Naive thymus-derived CD4-positive, alpha-beta T cell (primary cell): ENCODE measurements around the gene ITGA5. TPM values are rescaled to one million over a fixed set of nuclear protein-coding genes. Genes with fewer than 3 reads are reported as not detected.

Experiments used
- ATAC-seq: fragments of 150-1000 bp; cut with Tn5 transposase; 2 replicates; pipeline ENCODE4 v1.10.0; 2021; ENCODE audit warnings: mild to moderate bottlenecking, moderate library complexity
- CTCF ChIA-PET: fragments of 350-600 bp; sonication (Branson Sonifier 250); formaldehyde crosslinking; loops from one replicate; lab custom pipeline; 2021; ENCODE audit warnings: antibody characterized with exemption; lab: Charles Lee
- POLR2A ChIA-PET: fragments of 350-600 bp; sonication (Branson Sonifier 250); formaldehyde crosslinking; loops from one replicate; lab custom pipeline; 2021; ENCODE audit warnings: antibody characterized with exemption, inconsistent platforms; lab: Charles Lee
- DNase-seq, 9 donors: peaks; one replicate each; pipeline versions ENCODE4 v3.0.0 to v3.0.0-alpha.2; 2020 to 2022; ENCODE audit warnings: mixed read lengths in 1 of 9
- H3K27ac ChIP-seq: one replicate; pipeline ENCODE4 v1.7.0; 2013; ENCODE audit warnings: mild to moderate bottlenecking, low read depth, low read length, moderate library complexity
- H3K27me3 ChIP-seq, 2 donors: one replicate each; pipeline ENCODE4 v1.7.0; 2013; ENCODE audit warnings: low read length in 2 of 2, mild to moderate bottlenecking in 2 of 2, moderate library complexity in 2 of 2; ENCODE audit not compliant: control insufficient read depth in 2 of 2, insufficient read depth in 2 of 2
- H3K36me3 ChIP-seq, 3 experiments: 1 replicate in 2 of 3; 2 replicates in 1 of 3; pipeline ENCODE4 v1.7.0; 2013; ENCODE audit warnings: low read length in 3 of 3, mild to moderate bottlenecking in 3 of 3, moderate library complexity in 1 of 3; ENCODE audit not compliant: insufficient read depth in 3 of 3, control insufficient read depth in 2 of 3
- H3K4me1 ChIP-seq, 2 donors: one replicate each; pipeline ENCODE4 v1.7.0; 2013; ENCODE audit warnings: low read length in 2 of 2, mild to moderate bottlenecking in 2 of 2, moderate library complexity in 1 of 2; ENCODE audit not compliant: control insufficient read depth in 2 of 2, insufficient read depth in 2 of 2
- H3K4me3 ChIP-seq: 2 replicates; pipeline ENCODE4 v1.7.0; 2013; ENCODE audit warnings: mild to moderate bottlenecking, low read length
- H3K9me3 ChIP-seq, 3 experiments: 1 replicate in 2 of 3; 2 replicates in 1 of 3; pipeline ENCODE4 v1.7.0; 2013; ENCODE audit warnings: low read length in 3 of 3; ENCODE audit not compliant: control insufficient read depth in 2 of 3
- H3K27ac Mint-ChIP-seq, 9 donors: one replicate each; pipeline ENCODE4 v1.8.0; 2020 to 2022; ENCODE audit warnings: mixed read lengths in 9 of 9, mild to moderate bottlenecking in 8 of 9, moderate library complexity in 5 of 9, inconsistent platforms in 2 of 9
- H3K27me3 Mint-ChIP-seq, 5 donors: one replicate each; pipeline ENCODE4 v1.8.0; 2021 to 2022; ENCODE audit warnings: mixed read lengths in 5 of 5, mild to moderate bottlenecking in 1 of 5
- H3K36me3 Mint-ChIP-seq, 5 donors: one replicate each; pipeline ENCODE4 v1.8.0; 2020 to 2022; ENCODE audit warnings: mixed read lengths in 5 of 5, mild to moderate bottlenecking in 3 of 5, inconsistent platforms in 1 of 5
- H3K4me1 Mint-ChIP-seq, 7 donors: one replicate each; pipeline ENCODE4 v1.8.0; 2020 to 2022; ENCODE audit warnings: mixed read lengths in 7 of 7, mild to moderate bottlenecking in 3 of 7, inconsistent platforms in 1 of 7
- H3K4me3 Mint-ChIP-seq, 10 donors: one replicate each; pipeline ENCODE4 v1.8.0; 2020 to 2022; ENCODE audit warnings: mild to moderate bottlenecking in 10 of 10, mixed read lengths in 10 of 10, moderate library complexity in 6 of 10, inconsistent platforms in 2 of 10
- H3K9me3 Mint-ChIP-seq, 11 donors: one replicate each; pipeline ENCODE4 v1.8.0; 2020 to 2022; ENCODE audit warnings: mixed read lengths in 11 of 11, mild to moderate bottlenecking in 4 of 11, inconsistent platforms in 1 of 11, moderate library complexity in 1 of 11
- intact Hi-C, 2 donors: fragments of 100-400 bp; cut with micrococcal nuclease; formaldehyde crosslinking; loops; one replicate each; pipeline ENCODE4 v1.15.1; 2023
- polyA plus RNA-seq, 2 donors: library from polyadenylated mRNA; unstranded; fragments of 300-500 nt; fragmentation: Illumina TruSeq; gene quantifications; one replicate each; pipeline ENCODE4 v1.2.3, GENCODE V29; 2021
- total RNA-seq, 6 experiments: library from RNA in 5 of 6; stranded (reverse) in 5 of 6; gene quantifications; 1 replicate in 5 of 6; 2 replicates in 1 of 6; pipeline ENCODE4 v1.2.3 and lab custom pipeline; 2021 to 2026

The ITGA5 gene
- total and polyA plus RNA-seq, 7 experiments from 2014 or later = 26.5 to 169 (median 110) TPM

DNA sequence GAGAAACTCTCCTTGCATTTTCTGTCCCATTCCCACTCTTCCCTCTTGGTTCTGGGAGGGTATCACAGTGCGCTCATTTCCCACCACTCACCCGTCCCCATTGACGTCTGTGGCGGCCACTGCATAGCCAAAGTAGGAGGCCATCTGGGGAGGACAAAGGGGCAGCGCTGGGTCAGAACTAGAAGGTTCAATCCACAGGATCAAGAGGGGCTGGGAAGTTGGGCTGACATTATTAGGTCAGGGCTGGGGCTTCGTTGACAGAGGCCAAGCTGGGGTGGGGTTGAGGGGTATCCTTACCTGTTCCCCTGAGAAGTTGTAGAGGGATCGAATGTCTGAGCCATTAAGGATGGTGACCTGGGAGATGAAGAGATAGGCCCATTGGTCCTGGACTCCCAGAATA lies 13.5 kb downstream of the ITGA5 start:
- no peak for DNase-seq
- H3K4me3 Mint-ChIP-seq = no peak overlapping the region
- intact Hi-C loops = no loop called here
- ATAC-seq = no peak
- peak overlapping the region; percentile 54 for H3K27ac ChIP-seq
- POLR2A ChIA-PET = interaction anchor here (1.1 to 7.7 kb wide), 3 partner anchors 8 to 33 kb away, joined by 3 to 71 read pairs (median 6); no protein-coding TSS in a partner anchor
- peaks cover 9 to 65% (median 42%) of the 10 kb centered on the region in 5 donors for H3K36me3 Mint-ChIP-seq
- H3K36me3 ChIP-seq = peaks cover 39 to 90% (median 60%) of the 10 kb centered on the region in 3 experiments
- H3K9me3 ChIP-seq = no peaks in the 10 kb centered on the region
- no peak overlapping the region for H3K4me3 ChIP-seq
- peaks cover 8 to 21% of the 10 kb centered on the region in 2 donors for H3K4me1 ChIP-seq
- peaks cover 25 to 61% (median 40%) of the 10 kb centered on the region in 7 donors for H3K4me1 Mint-ChIP-seq
- H3K27ac Mint-ChIP-seq = peak overlapping the region in 8 of 9 donors; percentile 71 to 96 (median 90)
- no peaks in the 10 kb centered on the region for H3K27me3 ChIP-seq
- CTCF ChIA-PET = interaction anchor here (0.6 to 12.0 kb wide), 6 partner anchors 9 to 1188 kb away, joined by 3 to 452 read pairs (median 4); no protein-coding TSS in a partner anchor
- no peaks in the 10 kb centered on the region for H3K27me3 Mint-ChIP-seq
- no peaks in the 10 kb centered on the region for H3K9me3 Mint-ChIP-seq

DNA sequence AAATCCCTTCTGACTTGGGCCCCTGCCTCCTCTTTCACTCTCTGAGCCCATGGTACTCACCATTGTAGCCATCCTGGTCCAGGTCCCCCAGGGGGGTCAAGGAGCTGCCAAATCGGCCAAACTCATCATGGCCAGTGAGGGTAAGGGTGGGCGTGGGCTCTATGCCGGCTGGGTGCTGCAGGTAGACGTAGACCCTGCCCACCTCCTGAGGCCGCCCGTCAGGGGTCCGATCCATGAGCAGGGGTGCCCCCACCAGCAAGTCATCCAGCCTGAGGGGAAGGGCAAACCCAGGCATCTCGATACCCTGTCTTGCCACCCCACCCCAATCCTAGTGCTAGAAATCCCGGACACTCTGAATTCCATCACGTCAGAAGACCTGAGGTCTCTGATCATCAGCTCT lies 14.0 kb downstream of the ITGA5 start:
- H3K27ac ChIP-seq = peak overlapping the region; percentile 54
- Mint-ChIP-seq H3K4me3 (no peak overlapping the region), H3K27me3 (no peaks in the 10 kb centered on the region), H3K27ac (peak overlapping the region in 8 of 9 donors; percentile 23 to 98 (median 90)), H3K36me3 (peaks cover 9 to 65% (median 42%) of the 10 kb centered on the region in 5 donors), H3K4me1 (peaks cover 26 to 56% (median 40%) of the 10 kb centered on the region in 7 donors), H3K9me3 (no peaks in the 10 kb centered on the region)
- POLR2A ChIA-PET = interaction anchor here (1.1 to 7.7 kb wide), 3 partner anchors 9 to 34 kb away, joined by 3 to 71 read pairs (median 6); no protein-coding TSS in a partner anchor
- H3K9me3 ChIP-seq = no peaks in the 10 kb centered on the region
- intact Hi-C loops = no loop called here
- H3K4me3 ChIP-seq = no peak overlapping the region
- DNase-seq (no peak), ATAC-seq (no peak)
- CTCF ChIA-PET = interaction anchor here (0.6 to 12.0 kb wide), 6 partner anchors 9 to 1187 kb away, joined by 3 to 452 read pairs (median 4); no protein-coding TSS in a partner anchor
- peaks cover 8 to 19% of the 10 kb centered on the region in 2 donors for H3K4me1 ChIP-seq
- H3K27me3 ChIP-seq = no peaks in the 10 kb centered on the region
- peaks cover 39 to 95% (median 61%) of the 10 kb centered on the region in 3 experiments for H3K36me3 ChIP-seq

DNA sequence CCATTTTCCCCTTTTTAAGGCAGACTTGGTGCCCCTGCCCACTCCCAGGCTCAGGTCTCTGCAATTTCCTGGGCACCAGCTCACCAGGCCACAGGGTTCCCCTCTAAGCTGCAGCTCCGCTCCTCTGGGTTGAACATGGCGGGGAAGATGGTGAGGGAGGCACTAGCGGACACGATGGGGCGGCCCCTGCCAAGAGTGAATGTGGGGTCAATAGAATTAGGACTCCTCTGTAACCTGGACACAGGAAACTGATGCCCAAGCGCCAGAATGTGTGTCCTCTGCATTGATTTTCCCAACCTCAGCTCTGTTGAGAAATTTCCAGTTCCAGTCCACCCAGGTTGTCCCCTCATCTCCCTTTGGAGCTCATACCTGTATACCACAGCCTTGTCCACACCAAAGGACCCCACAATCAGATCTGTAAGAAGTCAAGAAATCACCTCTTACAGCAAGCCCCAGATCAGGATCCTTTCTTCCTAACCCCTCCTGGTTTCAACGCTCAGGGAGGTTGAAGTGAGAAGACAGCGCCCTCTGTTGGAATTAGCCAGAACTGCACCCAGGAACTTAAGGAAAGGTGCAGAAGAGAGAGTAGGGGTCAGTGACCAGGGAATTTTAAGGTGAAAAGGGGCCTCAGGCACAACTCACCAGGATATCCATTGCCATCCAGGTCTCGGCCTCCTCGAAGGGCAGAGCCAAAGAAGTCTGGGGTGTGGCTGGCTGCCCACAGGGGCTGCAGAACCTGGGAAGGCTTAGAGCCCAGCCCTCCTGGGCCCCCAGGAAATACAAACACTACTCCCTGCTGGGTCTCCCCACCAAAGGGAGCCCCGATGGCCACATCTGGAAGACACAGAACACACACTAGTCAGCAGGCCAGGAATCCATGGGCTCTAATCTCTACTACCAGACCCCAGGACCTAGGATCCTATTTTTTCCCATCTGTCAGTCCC lies 14.7 kb downstream of the ITGA5 start:
- peak overlapping the region; percentile 54 for H3K27ac ChIP-seq
- H3K27me3 ChIP-seq = no peaks in the 10 kb centered on the region
- ChIA-PET POLR2A (interaction anchor here (0.7 to 7.7 kb wide), 4 partner anchors 10 to 35 kb away, joined by 3 to 71 read pairs (median 4); no protein-coding TSS in a partner anchor), CTCF (interaction anchor here (1.1 to 12.0 kb wide), 6 partner anchors 10 to 37 kb away, joined by 3 to 452 read pairs (median 76); partner anchors contain the start of gene ITGA5)
- DNase-seq (peak; percentile 44 to 72 (median 59)), ATAC-seq (peak; percentile 74)
- H3K4me3 Mint-ChIP-seq = peak overlapping the region in 3 of 10 donors; percentile 23 to 48 (median 25)
- H3K9me3 Mint-ChIP-seq = no peaks in the 10 kb centered on the region
- no peaks in the 10 kb centered on the region for H3K9me3 ChIP-seq
- H3K36me3 Mint-ChIP-seq = peaks cover 10 to 66% (median 43%) of the 10 kb centered on the region in 5 donors
- H3K4me1 ChIP-seq = peaks cover 8 to 17% of the 10 kb centered on the region in 2 donors
- H3K27me3 Mint-ChIP-seq = no peaks in the 10 kb centered on the region
- peaks cover 28 to 54% (median 41%) of the 10 kb centered on the region in 7 donors for H3K4me1 Mint-ChIP-seq
- no peak overlapping the region for H3K4me3 ChIP-seq
- peaks cover 45 to 100% (median 57%) of the 10 kb centered on the region in 3 experiments for H3K36me3 ChIP-seq
- intact Hi-C loops = loop anchor here (1.0 kb wide), 2 partner anchors 9 to 35 kb away; no protein-coding TSS in a partner anchor
- H3K27ac Mint-ChIP-seq = peak overlapping the region; percentile 36 to 98 (median 93)

DNA sequence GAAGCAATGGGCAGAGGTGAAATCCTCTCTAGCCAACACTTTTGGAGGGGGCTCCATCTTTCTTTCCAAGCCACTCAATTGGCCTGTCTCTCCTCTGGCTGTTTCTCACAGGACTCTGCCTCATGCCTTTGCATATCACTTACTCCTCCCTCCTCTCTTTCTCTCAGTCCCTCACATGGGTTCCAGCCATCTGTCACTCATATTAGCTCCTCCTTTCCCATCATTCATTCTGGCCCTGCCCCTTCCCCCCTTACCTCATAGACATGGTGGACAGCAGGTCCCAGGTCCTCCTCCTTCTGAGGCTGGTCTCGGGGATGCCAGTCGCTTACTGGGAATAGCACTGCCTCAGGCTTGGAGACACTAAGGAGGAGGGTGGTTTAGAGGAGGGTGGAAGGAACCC lies 17.9 kb downstream of the ITGA5 start:
- intact Hi-C loops = no loop called here
- Histone ChIP-seq H3K36me3 (peaks cover 51 to 99% (median 53%) of the 10 kb centered on the region in 3 experiments), H3K27ac (peak overlapping the region; percentile 3), H3K9me3 (no peaks in the 10 kb centered on the region), H3K4me3 (no peak overlapping the region), H3K27me3 (no peaks in the 10 kb centered on the region), H3K4me1 (peaks cover 8 to 12% of the 10 kb centered on the region in 2 donors)
- Mint-ChIP-seq H3K4me3 (no peak overlapping the region), H3K4me1 (peaks cover 16 to 32% (median 24%) of the 10 kb centered on the region in 7 donors), H3K9me3 (no peaks in the 10 kb centered on the region), H3K27ac (peak overlapping the region in 7 of 9 donors; percentile 33 to 73 (median 60)), H3K36me3 (peaks cover 9 to 66% (median 35%) of the 10 kb centered on the region in 5 donors), H3K27me3 (no peaks in the 10 kb centered on the region)
- DNase-seq (no peak), ATAC-seq (no peak)
- POLR2A ChIA-PET = interaction anchor here (1.0 to 7.7 kb wide), 5 partner anchors 14 to 38 kb away, joined by 3 to 71 read pairs (median 16); partner anchors contain the start of gene ITGA5
- CTCF ChIA-PET = interaction anchor here (2.2 to 12.0 kb wide), 5 partner anchors 8 to 41 kb away, joined by 6 to 452 read pairs (median 143); partner anchors contain the start of gene ITGA5

DNA sequence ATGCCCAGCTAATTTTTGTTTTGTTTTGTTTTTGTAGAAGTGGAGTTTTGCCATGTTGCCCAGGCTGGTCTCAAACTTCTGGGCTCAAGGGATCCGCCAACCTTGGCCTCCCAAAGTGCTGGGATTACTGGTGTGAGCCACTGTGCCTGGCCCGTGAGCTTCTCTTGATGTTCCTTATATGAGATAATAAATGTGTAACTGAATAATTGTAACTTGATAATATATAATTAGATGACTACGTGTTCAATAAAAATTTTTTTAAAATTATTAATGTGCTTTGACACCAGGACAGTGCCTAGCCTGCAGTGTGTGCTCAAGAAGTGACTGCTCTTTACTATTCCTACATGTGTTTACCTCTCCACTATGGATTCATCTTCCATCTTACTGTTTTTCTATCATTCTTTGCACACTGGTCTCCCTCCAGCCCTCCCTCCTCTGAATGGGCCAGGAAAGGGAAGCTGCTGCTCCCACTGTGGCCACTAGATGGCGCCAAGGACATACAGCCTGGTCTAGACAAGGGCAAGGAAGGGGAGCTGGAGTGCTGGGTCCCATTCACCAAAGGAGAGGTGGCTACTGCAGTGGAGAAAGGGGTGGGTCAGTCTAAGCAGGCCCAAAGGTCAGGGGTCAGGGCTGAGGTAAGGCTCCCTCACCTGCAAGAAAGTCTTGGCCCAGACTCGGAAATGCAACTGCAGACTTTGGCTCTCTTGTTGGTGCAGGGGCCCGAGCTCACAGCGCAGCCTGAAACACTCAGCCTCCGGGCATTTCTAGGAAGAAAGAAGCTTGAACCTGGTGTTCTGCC lies 19.9 kb downstream of the ITGA5 start:
- intact Hi-C loops = loop anchor here (1.0 kb wide), 3 partner anchors 14 to 99 kb away; no protein-coding TSS in a partner anchor
- H3K9me3 ChIP-seq = no peaks in the 10 kb centered on the region
- Mint-ChIP-seq H3K27ac (peak overlapping the region in 7 of 9 donors; percentile 5 to 74 (median 52)), H3K9me3 (no peaks in the 10 kb centered on the region), H3K27me3 (no peaks in the 10 kb centered on the region), H3K4me3 (no peak overlapping the region), H3K36me3 (peaks cover 9 to 72% (median 28%) of the 10 kb centered on the region in 5 donors), H3K4me1 (peaks cover 13 to 31% (median 16%) of the 10 kb centered on the region in 7 donors)
- H3K4me1 ChIP-seq = no peaks in the 10 kb centered on the region
- DNase-seq (peak; percentile 76 to 94 (median 84)), ATAC-seq (peak; percentile 96)
- no peak overlapping the region for H3K4me3 ChIP-seq
- peaks cover 53 to 95% (median 55%) of the 10 kb centered on the region in 3 experiments for H3K36me3 ChIP-seq
- POLR2A ChIA-PET = interaction anchor here (0.8 to 7.7 kb wide), 13 partner anchors 9 to 105 kb away, joined by 3 to 71 read pairs (median 5); partner anchors contain the start of genes ITGA5 and NCKAP1L
- CTCF ChIA-PET = interaction anchor here (0.5 to 12.0 kb wide), 24 partner anchors 10 to 1459 kb away, joined by 3 to 452 read pairs (median 4); partner anchors contain the start of genes GTSF1, ITGA5, NCKAP1L and ZNF385A
- no peaks in the 10 kb centered on the region for H3K27me3 ChIP-seq
- no peak overlapping the region for H3K27ac ChIP-seq
